ENCODE data around the gene ZNF385A. TPM values are rescaled to one million over a fixed set of nuclear protein-coding genes. Genes with fewer than 3 reads are reported as not detected.
A peak's percentile ranks its signal among the peaks of the same experiment; 100 is the strongest.
"Not testable (repeated sequence)": the region's sequence is repeated elsewhere in the genome, so short reads cannot be mapped to it uniquely, and the experiment has no call there.

ZNF385A gene
- total and polyA plus RNA-seq, 2 of the 8 experiments (the other 6 are each of a cell fraction or from before 2014, with no cell fraction given), result 5.2 to 14.3 TPM

- TF ChIP-seq ZNF274 (IDR thresholded peaks at IDR 0.05; ENCODE audit: borderline replicate concordance, extremely low read depth, low read length) (no peak), CEBPB (IDR thresholded peaks at IDR 0.05; ENCODE audit: low read depth, low read length) (no peak), SAP30 (IDR thresholded peaks at IDR 0.05; ENCODE audit: insufficient read depth, insufficient replicate concordance, low read length) (no peak), ASH2L (IDR thresholded peaks at IDR 0.05; ENCODE audit: low read length) (peak; percentile 48), SP1 (IDR thresholded peaks at IDR 0.05; ENCODE audit: low read depth, low read length) (peak; percentile 67; the same call in 1 of the 2 replicates), TEAD4 (IDR thresholded peaks at IDR 0.05; ENCODE audit: low read depth, low read length) (peak; percentile 80)
- TF ChIP-seq, protein P1, sequence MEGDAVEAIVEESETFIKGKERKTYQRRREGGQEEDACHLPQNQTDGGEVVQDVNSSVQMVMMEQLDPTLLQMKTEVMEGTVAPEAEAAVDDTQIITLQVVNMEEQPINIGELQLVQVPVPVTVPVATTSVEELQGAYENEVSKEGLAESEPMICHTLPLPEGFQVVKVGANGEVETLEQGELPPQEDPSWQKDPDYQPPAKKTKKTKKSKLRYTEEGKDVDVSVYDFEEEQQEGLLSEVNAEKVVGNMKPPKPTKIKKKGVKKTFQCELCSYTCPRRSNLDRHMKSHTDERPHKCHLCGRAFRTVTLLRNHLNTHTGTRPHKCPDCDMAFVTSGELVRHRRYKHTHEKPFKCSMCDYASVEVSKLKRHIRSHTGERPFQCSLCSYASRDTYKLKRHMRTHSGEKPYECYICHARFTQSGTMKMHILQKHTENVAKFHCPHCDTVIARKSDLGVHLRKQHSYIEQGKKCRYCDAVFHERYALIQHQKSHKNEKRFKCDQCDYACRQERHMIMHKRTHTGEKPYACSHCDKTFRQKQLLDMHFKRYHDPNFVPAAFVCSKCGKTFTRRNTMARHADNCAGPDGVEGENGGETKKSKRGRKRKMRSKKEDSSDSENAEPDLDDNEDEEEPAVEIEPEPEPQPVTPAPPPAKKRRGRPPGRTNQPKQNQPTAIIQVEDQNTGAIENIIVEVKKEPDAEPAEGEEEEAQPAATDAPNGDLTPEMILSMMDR (IDR thresholded peaks at IDR 0.05; ENCODE audit: control extremely low read depth in 1 of 3, insufficient read depth in 1 of 3, low read depth in 1 of 3, low read length in 3 of 3), result peak; percentile 13 to 34 (median 16); a peak in 2 of 4 replicates
Measured at GRCh38 chr12:54355104-54355815, 29.3 kb downstream of the ZNF385A start (continued).

- not testable (repeated sequence) for H2BK12ac ChIP-seq (ENCODE audit: low read depth, low read length); H4K91ac ChIP-seq (replicated peaks; ENCODE audit: insufficient read length, low read length); H3K79me1 ChIP-seq (ENCODE audit: low read depth, low read length); DNase-seq (ENCODE audit: low read depth in 1 of 2, low spot score in 2 of 2); H2AFZ ChIP-seq (ENCODE audit: low read length); H3K23ac ChIP-seq (ENCODE audit: insufficient read length); H2AK5ac ChIP-seq (ENCODE audit: low read depth, low read length); H3K4ac ChIP-seq (replicated peaks; ENCODE audit: insufficient read length, low read depth, low read length); H3K79me2 ChIP-seq (ENCODE audit: control insufficient read depth in 1 of 2, insufficient read depth in 2 of 2, low read length in 2 of 2); H3K27me3 ChIP-seq (replicated peaks in 1 of 4; ENCODE audit: control insufficient read depth in 3 of 4, extremely low read depth in 1 of 4, insufficient read depth in 3 of 4, low read length in 3 of 4); FAIRE-seq; H4K8ac ChIP-seq (ENCODE audit: extremely low read depth, insufficient read depth, low read length); H4K20me1 ChIP-seq (replicated peaks in 1 of 2; ENCODE audit: control insufficient read depth in 1 of 2, insufficient read depth in 2 of 2, low read length in 2 of 2); H3K18ac ChIP-seq (ENCODE audit: extremely low read depth, low read length); H3K9me3 ChIP-seq (ENCODE audit: insufficient read depth in 2 of 2, low read depth in 1 of 2, low read length in 1 of 2); H2BK15ac ChIP-seq (ENCODE audit: low read length); H3K9ac ChIP-seq (replicated peaks in 1 of 4; ENCODE audit: extremely low read depth in 1 of 4, low read depth in 3 of 4, low read length in 3 of 4); H3K4me2 ChIP-seq (ENCODE audit: insufficient read depth in 1 of 2, low read depth in 2 of 2, low read length in 2 of 2); H3K4me3 ChIP-seq (ENCODE audit: extremely low read depth in 1 of 4, insufficient read depth in 2 of 4, low read depth in 3 of 4, low read length in 4 of 4); H3K36me3 ChIP-seq (ENCODE audit: control insufficient read depth in 2 of 4, insufficient read depth in 4 of 4, low read length in 3 of 4); H3K14ac ChIP-seq (ENCODE audit: insufficient read length); H2BK20ac ChIP-seq (ENCODE audit: low read length); H4K5ac ChIP-seq (ENCODE audit: insufficient read length, low read depth, low read length); H2BK5ac ChIP-seq (ENCODE audit: low read depth, low read length); H3K27ac ChIP-seq (ENCODE audit: low read depth, low read length); H3K56ac ChIP-seq (replicated peaks; ENCODE audit: insufficient read length, low read depth, low read length); H2BK120ac ChIP-seq (replicated peaks; ENCODE audit: low read depth, low read length)
- WGBS, 2 experiments (ENCODE audit: extremely low coverage in 1 of 2, insufficient coverage in 1 of 2, insufficient read length in 1 of 2, insufficient replicate concordance in 2 of 2, low coverage in 1 of 2, low lambda C conversion rate in 2 of 2, missing lambda C conversion rate in 1 of 2), result 78% methylated on average over 3 of the region's 7 CpGs; no CpG with 5 or more reads in 1 of the 2 experiments
- peaks cover 14% of the 10 kb centered on the region for H3K23me2 ChIP-seq (ENCODE audit: low read depth, low read length)
- ChIA-PET POLR2A (ENCODE audit: partially characterized antibody) (interaction anchor here (1.2 to 6.3 kb wide), 5 partner anchors 20 to 74 kb away, joined by 4 to 74 read pairs (median 49); partner anchors contain the start of genes CBX5 and HNRNPA1), CTCF (ENCODE audit: partially characterized antibody) (interaction anchor here (0.6 to 6.2 kb wide), 13 partner anchors 10 to 907 kb away, joined by 3 to 121 read pairs (median 6); partner anchors contain the start of gene COPZ1)
- peaks cover 34 to 77% (median 36%) of the 10 kb centered on the region in 4 experiments for H3K4me1 ChIP-seq (replicated peaks in 1 of 4; ENCODE audit: control insufficient read depth in 3 of 4, insufficient read depth in 4 of 4, low read length in 3 of 4)
Measured at GRCh38 chr12:54354271-54354670, 30.3 kb downstream of the ZNF385A start.
